Thoracic aorta (tissue), 2 donors: ENCODE data around the gene KAZN. TPM values are rescaled to one million over a fixed set of nuclear protein-coding genes. Genes with fewer than 3 reads are reported as not detected.

ENCODE experiments used
- ATAC-seq: fragments of 150-250 bp; one replicate; pipeline ENCODE4 v1.8.0; 2017; ENCODE audit warnings: low read depth; ENCODE audit not compliant: insufficient number of reproducible peaks, low FRiP score
- DNase-seq: peaks from one replicate; pipeline ENCODE4 v3.0.0-alpha.2; 2020; ENCODE audit warnings: low spot score
- H3K27ac ChIP-seq, 2 donors: fragments of 200-600 bp; sonication (generic); 1 replicate in 1 of 2; 2 replicates in 1 of 2; pipeline ENCODE4 v1.5.1; 2016; ENCODE audit warnings: mild to moderate bottlenecking in 2 of 2, moderate library complexity in 2 of 2
- H3K27me3 ChIP-seq: fragments of 200-600 bp; sonication (generic); replicated peaks from 2 replicates; pipeline ENCODE4 v1.6.0; 2016; ENCODE audit warnings: mild to moderate bottlenecking; ENCODE audit not compliant: insufficient read depth
- H3K36me3 ChIP-seq: fragments of 200-600 bp; sonication (generic); one replicate; pipeline ENCODE4 v1.5.1; 2016
- H3K4me1 ChIP-seq, 2 donors: fragments of 200-600 bp; sonication (generic); 1 replicate in 1 of 2; 2 replicates in 1 of 2; pipeline versions ENCODE4 v1.5.1 to v1.6.0; 2016; ENCODE audit warnings: low read depth in 2 of 2, mild to moderate bottlenecking in 1 of 2; ENCODE audit not compliant: control insufficient read depth in 1 of 2
- H3K4me3 ChIP-seq: fragments of 200-600 bp; sonication (generic); 2 replicates; pipeline ENCODE4 v1.5.1; 2016; ENCODE audit warnings: mild to moderate bottlenecking
- H3K9me3 ChIP-seq: fragments of 200-600 bp; sonication (generic); 2 replicates; pipeline ENCODE4 v1.5.1; 2016
- total RNA-seq, 2 donors: library from RNA; depleted of rRNA; stranded (reverse); fragments of >200 nt; gene quantifications; one replicate each; pipeline versions ENCODE4 v1.1.0 to v1.2.3, GENCODE V29; 2016
- TF ChIP-seq, protein P1 (sequence below): fragments of 200-600 bp; sonication (generic); IDR thresholded peaks from one replicate; pipeline ENCODE4 v1.5.1; 2019; ENCODE audit warnings: antibody characterized with exemption

KAZN gene
- total RNA-seq, 2 donors from 2014 or later, result 17.4 to 30.3 TPM

DNA sequence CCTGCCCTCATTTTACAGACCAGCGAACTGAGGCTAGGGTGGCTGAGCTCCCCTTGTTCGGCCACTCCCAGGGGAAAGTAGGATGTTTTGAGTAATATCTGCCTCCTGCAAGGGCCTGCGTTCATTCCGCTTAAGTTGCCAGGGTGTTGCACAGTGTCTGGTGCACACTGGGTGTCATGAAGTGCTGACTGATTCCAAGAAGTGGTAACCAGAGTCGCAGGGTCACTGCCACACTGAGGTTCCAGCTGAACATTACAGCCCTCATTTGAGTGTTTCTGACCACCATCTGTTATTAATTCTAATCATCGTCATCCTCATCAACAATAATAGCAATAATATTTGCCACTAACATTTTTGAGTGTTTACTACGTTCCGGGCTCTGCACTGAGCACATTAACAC is 250.6 kb downstream of the KAZN start:
- Histone ChIP-seq H3K36me3 (no peaks in the 10 kb centered on the region), H3K4me3 (no peak overlapping the region), H3K9me3 (no peaks in the 10 kb centered on the region), H3K27me3 (no peaks in the 10 kb centered on the region), H3K4me1 (no peaks in the 10 kb centered on the region), H3K27ac (no peak overlapping the region)
- TF ChIP-seq, protein P1, sequence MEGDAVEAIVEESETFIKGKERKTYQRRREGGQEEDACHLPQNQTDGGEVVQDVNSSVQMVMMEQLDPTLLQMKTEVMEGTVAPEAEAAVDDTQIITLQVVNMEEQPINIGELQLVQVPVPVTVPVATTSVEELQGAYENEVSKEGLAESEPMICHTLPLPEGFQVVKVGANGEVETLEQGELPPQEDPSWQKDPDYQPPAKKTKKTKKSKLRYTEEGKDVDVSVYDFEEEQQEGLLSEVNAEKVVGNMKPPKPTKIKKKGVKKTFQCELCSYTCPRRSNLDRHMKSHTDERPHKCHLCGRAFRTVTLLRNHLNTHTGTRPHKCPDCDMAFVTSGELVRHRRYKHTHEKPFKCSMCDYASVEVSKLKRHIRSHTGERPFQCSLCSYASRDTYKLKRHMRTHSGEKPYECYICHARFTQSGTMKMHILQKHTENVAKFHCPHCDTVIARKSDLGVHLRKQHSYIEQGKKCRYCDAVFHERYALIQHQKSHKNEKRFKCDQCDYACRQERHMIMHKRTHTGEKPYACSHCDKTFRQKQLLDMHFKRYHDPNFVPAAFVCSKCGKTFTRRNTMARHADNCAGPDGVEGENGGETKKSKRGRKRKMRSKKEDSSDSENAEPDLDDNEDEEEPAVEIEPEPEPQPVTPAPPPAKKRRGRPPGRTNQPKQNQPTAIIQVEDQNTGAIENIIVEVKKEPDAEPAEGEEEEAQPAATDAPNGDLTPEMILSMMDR, result no peak
- no peak for DNase-seq
- no peak for ATAC-seq

DNA sequence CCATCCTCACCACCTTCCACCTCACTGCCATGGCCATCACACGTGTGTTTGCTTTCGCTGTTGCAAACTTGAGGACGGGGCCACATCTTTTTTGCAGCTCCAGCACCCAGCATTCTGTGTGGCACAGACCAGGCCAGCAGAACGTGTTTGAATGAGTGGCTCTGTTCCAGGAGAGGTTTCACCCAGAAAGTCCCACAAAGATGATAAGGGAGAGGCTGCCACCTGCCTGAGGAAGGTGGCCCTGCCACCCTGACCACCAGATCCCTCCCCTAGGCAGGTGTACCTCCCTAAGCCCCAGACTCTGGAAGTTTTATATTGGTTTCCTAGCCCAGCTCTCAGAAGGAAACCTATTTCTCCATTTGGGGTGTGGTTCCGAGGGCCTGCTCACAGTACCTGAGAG is 252.1 kb downstream of the KAZN start:
- Histone ChIP-seq H3K27ac (no peak overlapping the region), H3K9me3 (no peaks in the 10 kb centered on the region), H3K4me1 (no peaks in the 10 kb centered on the region), H3K36me3 (no peaks in the 10 kb centered on the region), H3K27me3 (no peaks in the 10 kb centered on the region), H3K4me3 (no peak overlapping the region)
- DNase-seq (no peak), ATAC-seq (no peak)
- TF ChIP-seq, protein P1, result no peak

- TF ChIP-seq, protein P1, result no peak
- no peak for ATAC-seq
- DNase-seq, result no peak
- no peaks in the 10 kb centered on the region for H3K9me3 ChIP-seq
- H3K27me3 ChIP-seq, result no peaks in the 10 kb centered on the region
- no peaks in the 10 kb centered on the region for H3K36me3 ChIP-seq
- H3K27ac ChIP-seq, result no peak overlapping the region
- H3K4me3 ChIP-seq, result no peak overlapping the region
- no peaks in the 10 kb centered on the region for H3K4me1 ChIP-seq
Measured at GRCh38 chr1:14851760-14852159, 253.3 kb downstream of the KAZN start.

DNA sequence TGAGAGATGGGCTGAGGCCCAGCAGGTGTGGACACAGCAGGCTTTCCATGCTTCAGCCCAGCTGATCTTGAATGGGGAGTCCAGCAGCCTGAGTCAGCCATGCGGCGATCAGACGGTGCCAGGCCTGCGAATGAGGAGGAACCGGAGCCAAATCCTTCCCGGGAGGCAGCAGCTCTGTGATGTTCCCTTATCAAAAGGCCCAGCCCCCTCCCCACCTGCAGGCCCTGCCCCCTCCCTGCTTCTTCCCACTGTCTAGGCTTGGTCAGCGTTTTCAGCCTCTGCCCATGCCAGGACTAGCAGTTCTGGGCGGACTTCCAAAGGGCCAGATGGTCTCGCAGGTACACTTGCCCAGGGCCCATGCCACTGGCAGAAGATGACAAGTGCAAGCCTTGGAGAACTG is 253.8 kb downstream of the KAZN start:
- ATAC-seq (no peak), DNase-seq (no peak)
- no peak overlapping the region for H3K4me3 ChIP-seq
- H3K27me3 ChIP-seq, result no peaks in the 10 kb centered on the region
- no peaks in the 10 kb centered on the region for H3K9me3 ChIP-seq
- TF ChIP-seq, protein P1, result no peak
- H3K4me1 ChIP-seq, result no peaks in the 10 kb centered on the region
- H3K36me3 ChIP-seq, result no peaks in the 10 kb centered on the region
- no peak overlapping the region for H3K27ac ChIP-seq

DNA sequence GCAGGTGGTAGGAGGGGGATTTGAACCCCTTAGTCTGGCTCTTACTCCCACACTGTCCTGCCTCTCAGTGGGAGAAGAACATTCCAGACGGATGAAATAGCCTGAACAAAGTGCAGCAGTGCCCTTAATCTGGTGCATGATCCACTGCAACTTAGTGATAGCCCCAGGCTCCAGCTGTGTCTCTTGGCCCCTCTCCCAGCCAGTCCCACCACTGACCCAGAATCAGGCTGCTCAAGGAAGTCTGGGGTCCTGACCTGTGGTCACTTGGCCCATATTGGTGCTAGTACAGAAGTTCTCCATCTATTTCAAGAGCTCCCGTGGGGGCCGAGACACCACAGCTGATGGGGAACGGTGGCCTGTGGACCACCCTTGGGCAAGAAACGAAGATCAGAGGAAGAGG is 255.0 kb downstream of the KAZN start:
- Histone ChIP-seq H3K4me3 (no peak overlapping the region), H3K4me1 (no peaks in the 10 kb centered on the region), H3K36me3 (no peaks in the 10 kb centered on the region), H3K27me3 (no peaks in the 10 kb centered on the region), H3K9me3 (no peaks in the 10 kb centered on the region), H3K27ac (no peak overlapping the region)
- DNase-seq (no peak), ATAC-seq (no peak)
- TF ChIP-seq, protein P1, result no peak
